OCI-LY3 (cell line): ENCODE measurements around the gene GNAI1.

Source experiments
- H2AFZ ChIP-seq: fragments of 200-600, 300-600 bp; shearing (Covaris generic); 2 replicates; pipeline ENCODE4 v1.6.0; 2014; ENCODE audit warnings: antibody characterized with exemption, low read depth, low read length
- H3K27ac ChIP-seq: fragments of 200-600, 300-600 bp; sonication (generic); 2 replicates; pipeline ENCODE4 v1.5.1; 2014; ENCODE audit warnings: mild to moderate bottlenecking, low read length, moderate library complexity, mixed read lengths
- H3K27me3 ChIP-seq: fragments of 200-600, 300-600 bp; sonication (generic); 2 replicates; pipeline ENCODE4 v1.6.1; 2014; ENCODE audit warnings: low read depth, low read length, mixed read lengths
- H3K36me3 ChIP-seq: fragments of 200-600, 300-600 bp; sonication (generic); replicated peaks from 2 replicates; pipeline ENCODE3; 2014; ENCODE audit warnings: low read depth, low read length, mixed read lengths
- H3K4me1 ChIP-seq: fragments of 300-600, 200-600 bp; sonication (generic); 2 replicates; pipeline ENCODE4 v1.6.1; 2014; ENCODE audit warnings: low read length, mixed read lengths
- H3K4me2 ChIP-seq: fragments of 200-600, 300-600 bp; sonication (generic); 2 replicates; pipeline ENCODE4 v1.6.1; 2014; ENCODE audit warnings: low read length, mixed read lengths
- H3K4me3 ChIP-seq: fragments of 300-600, 200-600 bp; sonication (generic); 2 replicates; pipeline ENCODE4 v1.5.1; 2014; ENCODE audit warnings: antibody characterized with exemption, mild to moderate bottlenecking, low read length, moderate library complexity
- H3K79me2 ChIP-seq: fragments of 300-600, 200-600 bp; shearing (Covaris generic); 2 replicates; pipeline ENCODE4 v1.6.1; 2014; ENCODE audit warnings: mild to moderate bottlenecking, low read length, mixed read lengths
- H3K9ac ChIP-seq: fragments of 300-600, 200-600 bp; shearing (Covaris generic); 2 replicates; pipeline ENCODE4 v1.6.0; 2014; ENCODE audit warnings: mild to moderate bottlenecking, low read length, moderate library complexity
- H3K9me3 ChIP-seq: fragments of 200-600, 300-600 bp; shearing (Covaris generic); 2 replicates; pipeline ENCODE4 v1.6.1; 2014; ENCODE audit warnings: low read length, mixed read lengths; ENCODE audit not compliant: insufficient read depth
- H4K20me1 ChIP-seq: fragments of 200-600, 300-600 bp; sonication (generic); 2 replicates; pipeline ENCODE4 v1.6.1; 2016; ENCODE audit warnings: low read length, mixed read lengths; ENCODE audit not compliant: insufficient read depth
- CTCF ChIP-seq: fragments of 200-600, 300-600 bp; sonication (generic); IDR thresholded peaks from 2 replicates; pipeline ENCODE4 v1.5.1; 2014; ENCODE audit warnings: antibody characterized with exemption, low read length, low read depth
- EZH2phosphoT487 ChIP-seq: fragments of 200-600 bp; shearing (Covaris generic); IDR thresholded peaks from 2 replicates; pipeline ENCODE4 v1.6.1; 2018; ENCODE audit warnings: antibody characterized with exemption, mixed run types, low read depth

GNAI1 gene

GRCh38 chr7:80247891-80248290, 113.3 kb downstream of the GNAI1 start:
- no peaks in the 10 kb centered on the region for H3K9me3 ChIP-seq
- no peak overlapping the region for H3K4me3 ChIP-seq
- TF ChIP-seq EZH2phosphoT487 = no peak
- no peak for TF ChIP-seq CTCF

GRCh38 chr7:80249184-80249583, 114.6 kb downstream of the GNAI1 start:
- H3K4me3 ChIP-seq = no peak overlapping the region
- H3K79me2 ChIP-seq = no peaks in the 10 kb centered on the region
- H4K20me1 ChIP-seq = no peaks in the 10 kb centered on the region
- H3K9ac ChIP-seq = no peak overlapping the region
- H3K9me3 ChIP-seq = no peaks in the 10 kb centered on the region
- H2AFZ ChIP-seq = no peak overlapping the region
- H3K36me3 ChIP-seq = no peaks in the 10 kb centered on the region
- TF ChIP-seq EZH2phosphoT487 = no peak
- no peak for TF ChIP-seq CTCF
- H3K4me1 ChIP-seq = no peaks in the 10 kb centered on the region
- no peak overlapping the region for H3K4me2 ChIP-seq
- H3K27ac ChIP-seq = no peak overlapping the region
- no peaks in the 10 kb centered on the region for H3K27me3 ChIP-seq

More at GRCh38 chr7:80247891-80248290, 113.3 kb downstream of the GNAI1 start:
- Histone ChIP-seq H3K27ac (no peak overlapping the region), H3K36me3 (no peaks in the 10 kb centered on the region), H3K27me3 (no peaks in the 10 kb centered on the region), H3K9ac (no peak overlapping the region), H3K4me2 (no peak overlapping the region), H2AFZ (no peak overlapping the region), H3K4me1 (no peaks in the 10 kb centered on the region), H4K20me1 (no peaks in the 10 kb centered on the region), H3K79me2 (no peaks in the 10 kb centered on the region)

- H3K27ac ChIP-seq = no peak overlapping the region
Measured at GRCh38 chr7:80249619-80250295, 115.1 kb downstream of the GNAI1 start.

GRCh38 chr7:80253237-80253636, 118.6 kb downstream of the GNAI1 start:
- TF ChIP-seq CTCF (no peak), EZH2phosphoT487 (no peak)

More at GRCh38 chr7:80249619-80250295, 115.1 kb downstream of the GNAI1 start:
- Histone ChIP-seq H3K4me3 (no peak overlapping the region), H3K4me2 (no peak overlapping the region), H3K4me1 (no peaks in the 10 kb centered on the region), H3K79me2 (no peaks in the 10 kb centered on the region), H3K9ac (no peak overlapping the region), H3K9me3 (no peaks in the 10 kb centered on the region), H3K36me3 (no peaks in the 10 kb centered on the region), H3K27me3 (no peaks in the 10 kb centered on the region), H4K20me1 (no peaks in the 10 kb centered on the region), H2AFZ (no peak overlapping the region)
- no peak for TF ChIP-seq CTCF
- TF ChIP-seq EZH2phosphoT487 = no peak

More at GRCh38 chr7:80253237-80253636, 118.6 kb downstream of the GNAI1 start:
- no peak overlapping the region for H3K9ac ChIP-seq
- H3K36me3 ChIP-seq = no peaks in the 10 kb centered on the region
- H3K79me2 ChIP-seq = no peaks in the 10 kb centered on the region
- H3K9me3 ChIP-seq = no peaks in the 10 kb centered on the region
- no peak overlapping the region for H3K4me3 ChIP-seq
- H3K27ac ChIP-seq = no peak overlapping the region
- no peaks in the 10 kb centered on the region for H3K27me3 ChIP-seq
- no peaks in the 10 kb centered on the region for H4K20me1 ChIP-seq
- no peaks in the 10 kb centered on the region for H3K4me1 ChIP-seq
- H2AFZ ChIP-seq = no peak overlapping the region
- no peak overlapping the region for H3K4me2 ChIP-seq
